ENCODE measurements around the gene CELSR1. TPM values are rescaled to one million over a fixed set of nuclear protein-coding genes. Genes with fewer than 3 reads are reported as not detected.
"Not testable (repeated sequence)": the region's sequence is repeated elsewhere in the genome, so short reads cannot be mapped to it uniquely, and the experiment has no call there.

The CELSR1 gene
- total RNA-seq, 1 donor = 1.1 TPM

- no peak for DNase-seq (ENCODE audit: low read depth)
- no peak for TF ChIP-seq CTCF (IDR thresholded peaks at IDR 0.05; ENCODE audit: insufficient read depth, low read length)
- no peak overlapping the region for H3K4me3 ChIP-seq (ENCODE audit: low read depth, low read length)
These were observed 64.8 kb downstream of the CELSR1 start for GRCh38 chr22:46472722-46473016.

GRCh38 chr22:46471901-46472721 is 65.3 kb downstream of the CELSR1 start:
- no peak overlapping the region for H3K4me3 ChIP-seq (ENCODE audit: low read depth, low read length)
- no peak for TF ChIP-seq CTCF (IDR thresholded peaks at IDR 0.05; ENCODE audit: insufficient read depth, low read length)
- no peak for DNase-seq (ENCODE audit: low read depth)

GRCh38 chr22:46471330-46471729 is 66.1 kb downstream of the CELSR1 start:
- H3K4me3 ChIP-seq (ENCODE audit: low read depth, low read length); DNase-seq (ENCODE audit: low read depth): not testable (repeated sequence)

GRCh38 chr22:46469711-46470110 is 67.7 kb downstream of the CELSR1 start:
- no peak for TF ChIP-seq CTCF (IDR thresholded peaks at IDR 0.05; ENCODE audit: insufficient read depth, low read length)
- DNase-seq (ENCODE audit: low read depth) = no peak
- no peak overlapping the region for H3K4me3 ChIP-seq (ENCODE audit: low read depth, low read length)

GRCh38 chr22:46467006-46467405 is 70.4 kb downstream of the CELSR1 start:
- no peak for TF ChIP-seq CTCF (IDR thresholded peaks at IDR 0.05; ENCODE audit: insufficient read depth, low read length)
- no peak overlapping the region for H3K4me3 ChIP-seq (ENCODE audit: low read depth, low read length)
- no peak for DNase-seq (ENCODE audit: low read depth)

- no peak for TF ChIP-seq CTCF (IDR thresholded peaks at IDR 0.05; ENCODE audit: insufficient read depth, low read length)
- no peak overlapping the region for H3K4me3 ChIP-seq (ENCODE audit: low read depth, low read length)
- DNase-seq (ENCODE audit: low read depth) = no peak
These were observed 71.2 kb downstream of the CELSR1 start for GRCh38 chr22:46466255-46466676.

GRCh38 chr22:46465793-46466192 is 71.6 kb downstream of the CELSR1 start:
- DNase-seq (ENCODE audit: low read depth) = no peak
- H3K4me3 ChIP-seq (ENCODE audit: low read depth, low read length) = no peak overlapping the region
- TF ChIP-seq CTCF (IDR thresholded peaks at IDR 0.05; ENCODE audit: insufficient read depth, low read length) = no peak
